Stomach smooth muscle (tissue), 2 donors: ENCODE measurements around the gene OR1I1.

ENCODE experiments used
- H3K27ac ChIP-seq: one replicate; pipeline ENCODE4 v1.7.0; 2013; ENCODE audit warnings: mild to moderate bottlenecking, low read length, inconsistent platforms
- H3K27me3 ChIP-seq, 2 donors: one replicate each; pipeline ENCODE4 v1.7.0; 2013; ENCODE audit warnings: low read length in 2 of 2; ENCODE audit not compliant: insufficient read depth in 2 of 2, control insufficient read depth in 1 of 2
- H3K36me3 ChIP-seq, 2 donors: one replicate each; pipeline ENCODE4 v1.7.0; 2013; ENCODE audit warnings: low read length in 2 of 2; ENCODE audit not compliant: control insufficient read depth in 2 of 2, insufficient read depth in 2 of 2
- H3K4me1 ChIP-seq: one replicate; pipeline ENCODE4 v1.7.0; 2013; ENCODE audit warnings: low read length; ENCODE audit not compliant: control insufficient read depth, insufficient read depth
- H3K4me3 ChIP-seq, 2 donors: one replicate each; pipeline ENCODE4 v1.7.0; 2013; ENCODE audit warnings: low read length in 2 of 2
- H3K9ac ChIP-seq, 2 donors: one replicate each; pipeline ENCODE4 v1.7.0; 2013; ENCODE audit warnings: low read length in 2 of 2, mild to moderate bottlenecking in 1 of 2
- H3K9me3 ChIP-seq, 2 donors: one replicate each; pipeline ENCODE4 v1.7.0; 2013; ENCODE audit warnings: low read length in 2 of 2; ENCODE audit not compliant: control insufficient read depth in 2 of 2
- donor health status: healthy.
- donor health status: Pancreatic carcinoma.

The OR1I1 gene

DNA sequence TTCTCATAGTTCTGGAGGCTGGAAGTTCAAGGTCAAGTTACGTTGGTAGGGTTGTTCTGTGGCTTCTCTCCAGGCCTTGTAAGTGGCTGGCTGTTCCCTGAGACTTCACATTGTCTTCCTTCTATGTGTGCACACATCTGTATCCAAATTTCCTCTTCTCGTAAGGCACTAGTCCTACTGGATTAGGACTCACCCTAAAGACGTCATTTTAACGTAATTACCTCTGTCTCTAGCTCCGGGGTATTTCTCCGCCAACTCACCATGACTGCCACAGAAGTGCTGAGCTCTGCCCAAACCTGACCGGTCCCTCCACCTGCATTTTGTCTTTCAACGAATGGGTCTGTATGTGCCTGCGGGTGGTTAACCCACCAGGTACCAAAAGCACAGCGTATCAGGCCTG is 16.4 kb downstream of the OR1I1 start:
- no peaks in the 10 kb centered on the region for H3K36me3 ChIP-seq
- no peaks in the 10 kb centered on the region for H3K4me1 ChIP-seq
- peaks cover 0 to 2% of the 10 kb centered on the region in 2 donors for H3K9me3 ChIP-seq
- no peak overlapping the region for H3K4me3 ChIP-seq
- H3K27ac ChIP-seq = no peak overlapping the region
- peaks cover 0 to 2% of the 10 kb centered on the region in 2 donors for H3K27me3 ChIP-seq
- H3K9ac ChIP-seq = no peak overlapping the region

DNA sequence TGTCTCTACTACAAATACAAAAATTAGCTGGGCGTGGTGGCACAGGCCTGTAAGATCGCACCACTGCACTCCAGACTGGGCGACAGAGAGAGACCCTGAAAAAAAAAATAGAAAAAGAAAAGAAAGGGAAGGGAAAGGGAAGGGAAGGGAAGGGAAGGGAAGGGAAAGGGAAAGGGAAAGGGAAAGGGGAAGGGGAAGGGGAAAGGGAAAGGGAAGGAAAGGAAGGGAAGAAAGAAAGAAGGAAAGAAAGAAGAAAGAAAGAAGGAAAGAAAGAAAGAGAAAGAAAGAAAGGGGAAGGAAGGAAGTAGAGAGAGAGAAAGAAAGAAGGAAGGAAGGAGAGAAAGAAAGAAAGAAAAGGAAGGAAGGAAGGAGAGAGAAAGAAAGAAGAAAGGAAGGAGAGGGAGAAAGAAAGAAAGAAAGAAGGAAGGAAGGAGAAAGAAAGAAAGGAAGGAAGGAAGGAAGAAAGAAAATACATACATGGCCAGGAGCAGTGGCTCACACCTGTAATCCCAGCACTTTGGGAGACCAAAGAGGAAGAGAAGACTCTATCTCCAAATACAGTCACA is 17.1 kb downstream of the OR1I1 start:
- no peaks in the 10 kb centered on the region for H3K4me1 ChIP-seq
- H3K9me3 ChIP-seq = peaks cover 1 to 5% of the 10 kb centered on the region in 2 donors
- no peak overlapping the region for H3K27ac ChIP-seq
- no peaks in the 10 kb centered on the region for H3K36me3 ChIP-seq
- H3K4me3 ChIP-seq = no peak overlapping the region
- H3K9ac ChIP-seq = no peak overlapping the region
- H3K27me3 ChIP-seq = peaks cover 0 to 2% of the 10 kb centered on the region in 2 donors

DNA sequence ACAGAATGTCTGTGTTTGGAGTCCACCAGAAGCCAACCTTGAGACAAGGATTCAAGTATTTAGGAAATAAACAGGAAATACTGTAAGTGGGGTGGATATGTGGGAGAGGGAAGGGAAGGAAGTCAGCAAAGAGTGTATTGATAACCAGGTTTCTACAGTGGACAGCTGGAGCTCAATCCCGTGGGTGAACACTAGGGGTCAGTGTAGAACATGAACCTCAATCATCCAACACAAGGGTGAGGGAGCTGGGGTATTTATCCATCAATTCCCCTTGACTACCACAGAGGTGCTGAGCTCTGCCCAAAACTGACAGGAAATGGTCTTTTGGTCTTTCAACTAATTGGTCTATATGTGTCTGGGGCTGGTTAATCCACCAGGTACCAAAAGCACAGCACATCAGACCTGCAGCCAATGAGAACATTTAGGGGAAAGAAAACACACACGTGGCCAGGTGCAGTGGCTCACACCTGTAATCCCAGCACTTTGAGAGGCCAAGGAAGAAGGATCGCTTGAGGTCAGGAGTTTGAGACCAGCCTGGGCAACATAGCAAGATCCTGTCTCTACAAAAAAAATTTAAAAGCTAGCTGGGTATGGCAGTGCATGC is 19.6 kb downstream of the OR1I1 start:
- Histone ChIP-seq H3K4me1 (peaks cover 2% of the 10 kb centered on the region), H3K27me3 (peaks cover 0 to under 1% of the 10 kb centered on the region in 2 donors), H3K4me3 (no peak overlapping the region), H3K36me3 (no peaks in the 10 kb centered on the region), H3K9ac (no peak overlapping the region), H3K9me3 (peaks cover 10 to 12% of the 10 kb centered on the region in 2 donors), H3K27ac (no peak overlapping the region)

DNA sequence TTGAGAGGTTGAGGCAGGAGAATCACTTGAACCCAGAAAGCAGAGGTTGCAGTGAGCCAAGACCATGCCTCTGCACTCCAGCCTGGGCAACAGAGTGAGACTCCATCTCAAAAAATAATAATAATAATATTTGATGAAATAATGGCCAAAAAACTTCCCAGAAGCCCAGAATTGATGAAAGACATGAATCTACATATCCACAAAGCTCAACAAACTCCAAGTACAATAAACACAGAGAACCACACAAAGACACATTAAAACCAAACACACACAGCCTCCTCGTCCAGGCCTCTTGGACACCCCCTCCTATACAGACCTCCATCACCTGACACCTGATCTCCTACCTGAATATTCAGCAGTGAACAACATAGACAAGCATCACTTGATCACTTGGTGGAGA is 22.0 kb downstream of the OR1I1 start:
- H3K4me3 ChIP-seq = no peak overlapping the region
- peaks cover 10 to 12% of the 10 kb centered on the region in 2 donors for H3K9me3 ChIP-seq
- H3K27ac ChIP-seq = no peak overlapping the region
- H3K27me3 ChIP-seq = no peaks in the 10 kb centered on the region
- H3K9ac ChIP-seq = no peak overlapping the region
- H3K4me1 ChIP-seq = peaks cover 17% of the 10 kb centered on the region
- no peaks in the 10 kb centered on the region for H3K36me3 ChIP-seq

DNA sequence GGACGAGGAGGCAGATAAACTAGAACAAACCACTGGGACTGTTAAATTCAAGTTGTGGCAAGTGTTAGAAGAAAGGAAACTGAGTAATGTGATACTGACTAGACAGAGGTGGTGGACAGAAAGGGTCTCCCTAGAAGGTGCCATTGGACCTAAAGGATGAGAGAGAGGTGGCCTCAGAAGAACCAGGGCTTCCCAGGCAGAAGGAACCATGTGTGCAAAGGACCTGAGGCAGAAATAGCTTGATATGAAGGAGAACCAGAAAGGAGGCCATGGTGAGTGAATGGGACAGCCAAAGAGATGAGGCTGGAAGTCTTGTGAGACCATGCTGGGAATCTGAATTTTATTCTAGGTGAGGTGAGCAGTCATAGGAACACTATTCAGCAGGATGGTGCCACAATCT is 22.4 kb downstream of the OR1I1 start:
- Histone ChIP-seq H3K4me1 (peaks cover 17% of the 10 kb centered on the region), H3K27me3 (no peaks in the 10 kb centered on the region), H3K36me3 (peaks cover 0 to 2% of the 10 kb centered on the region in 2 donors), H3K27ac (no peak overlapping the region), H3K4me3 (no peak overlapping the region), H3K9me3 (peaks cover 10 to 12% of the 10 kb centered on the region in 2 donors), H3K9ac (no peak overlapping the region)

DNA sequence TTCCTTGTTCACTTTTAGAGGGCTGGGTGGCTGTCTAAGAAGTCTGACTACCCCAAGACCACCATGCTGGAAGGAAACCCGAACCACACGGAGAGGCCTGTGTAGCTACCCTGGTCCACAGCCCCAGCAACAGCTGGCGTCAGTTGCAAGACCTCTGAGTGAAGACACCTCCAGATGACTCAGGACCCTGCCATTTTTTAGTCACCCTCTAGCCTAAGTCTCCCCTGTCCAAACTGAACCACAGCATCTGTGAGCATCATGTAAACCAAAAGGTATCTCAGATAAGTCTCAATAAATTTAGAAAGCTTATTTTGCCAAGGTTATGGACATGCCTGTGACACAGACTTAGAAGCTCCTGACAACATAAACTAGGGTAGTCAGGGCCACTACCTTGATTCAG is 23.0 kb downstream of the OR1I1 start:
- H3K27ac ChIP-seq = no peak overlapping the region

DNA sequence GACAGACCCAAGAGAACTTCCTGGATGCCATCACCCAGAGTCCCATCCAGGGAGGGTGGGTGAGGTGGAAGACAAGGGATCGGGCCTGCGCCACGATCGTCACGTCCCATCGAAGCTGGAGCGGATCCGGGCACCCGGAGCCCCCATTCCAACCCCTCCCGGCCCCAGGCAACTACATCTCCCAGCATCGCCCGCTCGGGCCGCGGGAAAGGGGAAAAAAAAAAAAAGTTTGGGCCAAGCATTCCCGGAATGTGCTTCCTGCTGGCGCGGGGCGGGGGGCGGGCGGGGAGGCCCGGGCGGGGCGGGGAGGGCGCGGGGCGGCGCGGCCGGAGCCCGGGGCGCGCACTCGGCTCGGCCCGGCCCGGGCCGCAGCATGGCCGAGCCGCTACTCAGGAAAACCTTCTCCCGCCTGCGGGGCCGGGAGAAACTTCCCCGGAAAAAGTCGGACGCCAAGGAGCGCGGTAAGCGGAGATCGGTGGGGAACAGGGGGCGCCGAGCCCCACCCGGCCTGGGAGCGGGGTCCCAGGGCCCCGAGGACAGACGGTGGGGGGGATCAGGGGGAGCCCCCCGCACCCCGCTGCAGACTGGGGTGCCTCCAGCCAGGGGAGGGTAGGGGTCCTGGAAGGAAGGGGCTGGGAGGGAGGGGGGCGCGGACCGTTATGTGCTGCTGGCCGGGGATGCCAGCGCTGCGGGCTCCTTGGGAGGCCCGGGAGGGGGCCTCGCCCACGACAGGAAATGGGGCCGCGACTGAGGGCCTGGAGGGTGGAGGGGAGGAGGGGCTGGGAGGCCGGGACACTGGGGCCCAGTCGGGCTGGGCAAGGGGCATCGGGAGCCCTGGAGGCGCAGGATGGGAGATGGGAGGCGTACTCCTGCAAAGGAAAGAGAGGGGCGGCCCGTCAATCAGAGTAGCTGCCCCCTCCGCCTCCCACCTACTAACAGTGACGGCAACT is 25.3 kb downstream of the OR1I1 start, which contains the start of gene SYDE1:
Gene SYDE1 (plus strand): TSS at position 341 of the 950 bp plus-strand sequence. CDS start 33 bp downstream, at position 374.
- H3K36me3 ChIP-seq = peaks cover 8 to 17% of the 10 kb centered on the region in 2 donors
- no peaks in the 10 kb centered on the region for H3K27me3 ChIP-seq
- peak within 1 kb of the TSS; percentile 81 to 88 for H3K9ac ChIP-seq
- peak within 1 kb of the TSS; percentile 78 to 81 for H3K4me3 ChIP-seq
- peaks cover 10 to 12% of the 10 kb centered on the region in 2 donors for H3K9me3 ChIP-seq
- peak within 1 kb of the TSS; percentile 84 for H3K27ac ChIP-seq
- H3K4me1 ChIP-seq = peaks cover 17% of the 10 kb centered on the region

More for the DNA sequence above, 23.0 kb downstream of the OR1I1 start:
- H3K9me3 ChIP-seq = peaks cover 10 to 12% of the 10 kb centered on the region in 2 donors
- H3K4me1 ChIP-seq = peaks cover 17% of the 10 kb centered on the region
- no peak overlapping the region for H3K9ac ChIP-seq
- H3K27me3 ChIP-seq = no peaks in the 10 kb centered on the region
- peaks cover 0 to 2% of the 10 kb centered on the region in 2 donors for H3K36me3 ChIP-seq
- H3K4me3 ChIP-seq = no peak overlapping the region

DNA sequence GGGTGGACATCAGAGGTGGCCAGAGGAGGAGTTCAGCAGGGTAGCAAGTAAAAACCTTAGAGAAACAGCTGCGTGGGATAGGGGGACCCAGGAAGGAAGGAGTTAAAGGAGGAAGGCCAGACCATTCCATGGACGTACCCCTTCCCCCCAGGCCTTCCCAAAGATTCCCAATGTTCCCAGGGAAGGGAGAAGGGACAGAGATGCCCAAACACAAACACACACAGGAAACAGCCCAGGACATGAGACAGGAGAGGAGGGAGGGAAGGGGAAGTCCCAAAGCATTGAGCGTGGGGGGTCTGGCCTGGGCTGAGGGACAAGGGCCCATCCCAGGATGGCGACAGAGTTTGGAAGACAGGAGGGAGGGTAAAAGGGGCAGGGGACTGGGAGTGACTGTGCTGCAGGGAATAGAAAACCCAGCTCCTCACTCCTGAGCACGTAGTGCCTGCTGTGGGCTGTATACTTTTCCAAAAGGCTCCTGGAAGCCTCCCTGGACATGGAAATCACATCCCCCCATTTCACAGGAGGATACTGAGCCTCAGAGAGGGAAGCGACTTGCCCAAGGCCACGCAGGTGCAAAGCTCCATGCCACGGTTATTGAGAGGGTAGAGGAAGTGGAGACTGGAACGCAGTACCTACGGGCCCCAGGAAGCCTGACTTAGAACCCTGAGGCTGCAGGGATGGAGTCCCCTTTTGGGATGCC is 26.3 kb downstream of the OR1I1 start:
- peaks cover 17% of the 10 kb centered on the region for H3K4me1 ChIP-seq
- peak overlapping the region; percentile 84 for H3K27ac ChIP-seq
- H3K9me3 ChIP-seq = peaks cover 10 to 12% of the 10 kb centered on the region in 2 donors
- H3K27me3 ChIP-seq = no peaks in the 10 kb centered on the region
- H3K36me3 ChIP-seq = peaks cover 11 to 21% of the 10 kb centered on the region in 2 donors
- peak overlapping the region; percentile 78 to 80 for H3K9ac ChIP-seq
- H3K4me3 ChIP-seq = peak overlapping the region; percentile 51 to 81

DNA sequence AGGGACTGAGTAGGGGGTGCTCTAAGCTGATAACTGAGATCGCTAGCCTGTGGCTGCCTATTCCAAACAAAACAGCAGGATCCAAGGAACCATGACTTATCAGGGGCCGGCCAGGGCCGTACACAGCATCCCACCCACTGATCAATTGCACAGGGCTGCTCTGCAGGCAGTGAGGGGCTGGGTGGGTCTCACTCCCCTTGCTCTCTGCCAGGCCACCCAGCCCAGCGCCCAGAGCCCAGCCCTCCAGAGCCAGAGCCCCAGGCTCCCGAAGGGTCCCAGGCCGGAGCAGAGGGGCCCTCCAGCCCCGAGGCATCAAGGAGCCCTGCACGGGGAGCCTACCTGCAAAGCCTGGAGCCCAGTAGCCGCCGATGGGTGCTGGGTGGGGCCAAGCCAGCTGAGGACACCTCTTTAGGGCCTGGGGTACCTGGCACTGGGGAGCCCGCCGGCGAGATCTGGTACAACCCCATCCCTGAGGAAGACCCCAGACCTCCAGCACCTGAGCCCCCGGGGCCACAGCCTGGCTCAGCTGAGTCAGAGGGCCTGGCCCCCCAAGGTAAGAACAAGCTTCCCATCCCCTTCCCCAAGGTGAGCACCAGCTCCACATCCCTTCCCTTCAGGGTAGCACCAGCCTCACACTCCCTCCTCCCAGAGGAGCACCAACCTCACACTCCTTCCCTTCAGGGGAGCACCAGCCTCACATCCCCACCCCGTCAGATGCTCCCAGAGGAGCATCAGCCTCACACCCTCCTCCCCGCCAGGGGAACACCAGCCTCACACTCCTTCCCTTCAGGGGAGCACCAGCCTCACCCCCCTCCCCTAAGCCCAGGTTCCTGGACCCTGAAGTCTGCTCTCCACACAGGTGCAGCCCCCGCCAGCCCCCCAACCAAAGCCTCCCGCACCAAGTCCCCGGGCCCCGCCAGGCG is 27.1 kb downstream of the OR1I1 start:
- H3K4me1 ChIP-seq = peaks cover 17% of the 10 kb centered on the region
- peak overlapping the region in 1 of 2 donors; percentile 80 for H3K9ac ChIP-seq
- peaks cover 16 to 28% of the 10 kb centered on the region in 2 donors for H3K36me3 ChIP-seq
- H3K9me3 ChIP-seq = peaks cover 7 to 9% of the 10 kb centered on the region in 2 donors
- H3K4me3 ChIP-seq = peak overlapping the region in 1 of 2 donors; percentile 81
- no peaks in the 10 kb centered on the region for H3K27me3 ChIP-seq
- H3K27ac ChIP-seq = peak overlapping the region; percentile 84
